ENCODE data around the gene SCN4B.

GRCh38 chr11:118170231-118170630 lies 17.6 kb upstream of the SCN4B start:
- TF ChIP-seq CTCF (IDR thresholded peaks at IDR 0.05) (no peak), EP300 (IDR thresholded peaks at IDR 0.05) (no peak)

All from stomach (tissue), 4 donors.